Cardiac fibroblast (primary cell): Measurements from ENCODE around the gene STAB1.

Experiments
- DNase-seq, 2 donors: peaks; one replicate each; pipeline versions ENCODE4 v3.0.0 to v3.0.0-alpha.2; 2010; ENCODE audit warnings: low read depth in 2 of 2
- H3K4me3 ChIP-seq, 2 donors: replicated peaks in 1 of 2; 1 replicate in 1 of 2; 2 replicates in 1 of 2; pipeline ENCODE4 v1.5.1; 2011; ENCODE audit warnings: low read depth in 2 of 2, low read length in 2 of 2, mild to moderate bottlenecking in 2 of 2, moderate library complexity in 1 of 2
- CTCF ChIP-seq: IDR thresholded peaks from one replicate; pipeline ENCODE4 v1.5.1; 2011; ENCODE audit warnings: low read depth, mild to moderate bottlenecking, low read length, inconsistent platforms

Gene STAB1

GRCh38 chr3:52521881-52522650 is 26.9 kb downstream of the STAB1 start:
- no peak overlapping the region for H3K4me3 ChIP-seq
- TF ChIP-seq CTCF = no peak
- DNase-seq = no peak

- DNase-seq = no peak
- no peak for TF ChIP-seq CTCF
- no peak overlapping the region for H3K4me3 ChIP-seq
Observed at GRCh38 chr3:52522651-52523251, 27.6 kb downstream of the STAB1 start.

- TF ChIP-seq CTCF = no peak
- no peak for DNase-seq
- H3K4me3 ChIP-seq = no peak overlapping the region
Observed at GRCh38 chr3:52523386-52524257, 28.5 kb downstream of the STAB1 start.

- no peak for TF ChIP-seq CTCF
- H3K4me3 ChIP-seq = no peak overlapping the region
- DNase-seq = no peak
Observed at GRCh38 chr3:52524258-52524751, 29.2 kb downstream of the STAB1 start.

- peak in 1 of 2 donors; percentile 32 for DNase-seq
- H3K4me3 ChIP-seq = no peak overlapping the region
- TF ChIP-seq CTCF = no peak
Observed at GRCh38 chr3:52524752-52525679, 29.9 kb downstream of the STAB1 start.
